Peyer's patch (tissue), 4 donors: ENCODE measurements around the gene LRRC51. TPM values are rescaled to one million over a fixed set of nuclear protein-coding genes. Genes with fewer than 3 reads are reported as not detected.

Source experiments
- DNase-seq, 3 donors: peaks; one replicate each; pipeline ENCODE4 v3.0.0-alpha.2; 2017 to 2019
- H3K27ac ChIP-seq, 4 donors: fragments of 200-600 bp; sonication (generic); one replicate each; pipeline ENCODE4 v1.5.1; 2016 to 2019
- H3K27me3 ChIP-seq, 2 donors: fragments of 200-600 bp; sonication (generic); one replicate each; pipeline ENCODE4 v1.5.1; 2019
- H3K36me3 ChIP-seq, 3 donors: fragments of 200-600 bp; sonication (generic); one replicate each; pipeline ENCODE4 v1.5.1; 2016 to 2019
- H3K4me1 ChIP-seq, 4 donors: fragments of 200-600 bp; sonication (generic); one replicate each; pipeline ENCODE4 v1.5.1; 2016 to 2019
- H3K4me3 ChIP-seq, 4 donors: fragments of 200-600 bp; sonication (generic); 1 replicate in 3 of 4; 2 replicates in 1 of 4; pipeline ENCODE4 v1.5.1; 2016 to 2019; ENCODE audit warnings: mild to moderate bottlenecking in 1 of 4
- H3K9me3 ChIP-seq, 4 donors: fragments of 200-600 bp; sonication (generic); one replicate each; pipeline ENCODE4 v1.5.1; 2016 to 2019; ENCODE audit warnings: mild to moderate bottlenecking in 1 of 4
- POLR2A ChIP-seq, 2 donors: fragments of 450-650 bp; IDR thresholded peaks; one replicate each; pipeline ENCODE4 v1.5.1; 2017; ENCODE audit warnings: antibody characterized with exemption in 2 of 2, mild to moderate bottlenecking in 2 of 2, moderate library complexity in 2 of 2
- total RNA-seq, 4 donors: library from RNA; depleted of rRNA; stranded (reverse); fragments of >200 nt; gene quantifications; one replicate each; pipeline ENCODE4 v1.1.0, GENCODE V29; 2016
- TF ChIP-seq, protein P1 (sequence below), 6 experiments: fragments of 450-650 bp in 4 of 6; fragments of 200-600 bp in 2 of 6; sonication (generic) in 1 of 6; IDR thresholded peaks; one replicate each; pipeline ENCODE4 v1.5.1; 2017 to 2019; ENCODE audit warnings: antibody characterized with exemption in 6 of 6, mild to moderate bottlenecking in 3 of 6, moderate library complexity in 1 of 6

The LRRC51 gene
- total RNA-seq, 4 donors from 2014 or later: 2.8 to 7.4 (median 6.0) TPM

DNA sequence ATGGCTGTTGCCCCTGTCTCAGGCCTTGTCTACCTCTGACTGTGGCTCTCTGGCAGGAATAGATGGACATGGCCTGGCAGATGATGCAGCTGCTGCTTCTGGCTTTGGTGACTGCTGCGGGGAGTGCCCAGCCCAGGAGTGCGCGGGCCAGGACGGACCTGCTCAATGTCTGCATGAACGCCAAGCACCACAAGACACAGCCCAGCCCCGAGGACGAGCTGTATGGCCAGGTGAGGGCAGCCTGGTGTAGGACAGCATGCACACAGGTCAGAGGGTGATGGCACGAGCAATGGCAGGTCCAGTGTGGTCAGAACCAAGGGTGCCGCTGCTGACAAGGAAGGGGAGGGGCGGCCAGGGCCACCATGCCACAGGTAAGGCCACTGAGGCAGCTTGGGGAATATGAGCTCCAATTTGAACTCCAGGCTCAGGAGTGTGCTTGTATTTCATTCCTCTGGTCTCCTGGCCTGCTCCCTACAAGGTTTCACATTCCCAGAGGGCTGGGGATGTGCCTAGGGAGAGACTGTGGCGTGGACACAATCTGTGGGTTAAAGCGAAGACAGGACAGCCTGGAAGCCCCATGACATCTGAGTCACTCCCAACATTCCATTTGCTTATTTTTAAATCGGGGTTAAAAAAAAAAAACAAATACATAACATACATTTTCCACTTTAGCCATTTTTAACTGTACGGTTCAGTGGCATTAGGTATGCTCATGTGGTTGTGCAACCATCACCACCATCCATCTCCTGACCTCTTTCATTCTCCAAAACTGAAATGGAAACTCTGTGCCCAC is 55.4 kb downstream of the LRRC51 start:
- TF ChIP-seq POLR2A (IDR thresholded peaks at IDR 0.05): no peak
- TF ChIP-seq, protein P1, sequence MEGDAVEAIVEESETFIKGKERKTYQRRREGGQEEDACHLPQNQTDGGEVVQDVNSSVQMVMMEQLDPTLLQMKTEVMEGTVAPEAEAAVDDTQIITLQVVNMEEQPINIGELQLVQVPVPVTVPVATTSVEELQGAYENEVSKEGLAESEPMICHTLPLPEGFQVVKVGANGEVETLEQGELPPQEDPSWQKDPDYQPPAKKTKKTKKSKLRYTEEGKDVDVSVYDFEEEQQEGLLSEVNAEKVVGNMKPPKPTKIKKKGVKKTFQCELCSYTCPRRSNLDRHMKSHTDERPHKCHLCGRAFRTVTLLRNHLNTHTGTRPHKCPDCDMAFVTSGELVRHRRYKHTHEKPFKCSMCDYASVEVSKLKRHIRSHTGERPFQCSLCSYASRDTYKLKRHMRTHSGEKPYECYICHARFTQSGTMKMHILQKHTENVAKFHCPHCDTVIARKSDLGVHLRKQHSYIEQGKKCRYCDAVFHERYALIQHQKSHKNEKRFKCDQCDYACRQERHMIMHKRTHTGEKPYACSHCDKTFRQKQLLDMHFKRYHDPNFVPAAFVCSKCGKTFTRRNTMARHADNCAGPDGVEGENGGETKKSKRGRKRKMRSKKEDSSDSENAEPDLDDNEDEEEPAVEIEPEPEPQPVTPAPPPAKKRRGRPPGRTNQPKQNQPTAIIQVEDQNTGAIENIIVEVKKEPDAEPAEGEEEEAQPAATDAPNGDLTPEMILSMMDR (IDR thresholded peaks at IDR 0.05): no peak
- Histone ChIP-seq H3K27me3 (no peaks in the 10 kb centered on the region), H3K36me3 (no peaks in the 10 kb centered on the region), H3K4me1 (no peaks in the 10 kb centered on the region), H3K9me3 (no peaks in the 10 kb centered on the region), H3K27ac (no peak overlapping the region), H3K4me3 (no peak overlapping the region)
- DNase-seq: no peak

DNA sequence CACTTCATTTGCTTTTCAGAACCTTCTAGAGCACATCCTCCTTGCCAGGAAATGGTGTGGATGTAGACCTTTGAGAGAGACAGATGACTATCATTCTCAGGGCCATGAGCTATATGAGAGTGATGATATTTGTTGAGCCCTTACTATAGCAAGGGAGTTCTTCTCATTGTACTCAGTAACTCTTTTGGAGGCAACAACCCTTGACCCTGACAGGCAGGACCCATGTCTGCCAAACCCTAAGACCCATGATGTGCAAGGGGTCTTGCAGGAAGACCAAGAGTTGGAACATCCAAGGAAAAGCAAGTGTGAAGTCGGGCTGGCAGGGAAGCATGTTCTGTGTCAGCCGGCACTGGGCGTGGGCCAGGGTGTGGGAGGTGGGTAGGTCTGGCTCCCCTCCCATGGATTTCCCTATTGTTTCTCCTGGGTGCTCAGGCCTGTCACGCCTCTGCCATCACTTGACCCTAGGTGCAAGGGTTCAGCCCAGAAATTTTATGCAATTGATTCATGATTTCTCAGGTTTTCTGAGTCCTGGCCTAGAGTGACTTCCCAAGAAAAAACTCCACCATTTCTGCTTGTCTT is 56.1 kb downstream of the LRRC51 start:
- H3K4me1 ChIP-seq: no peaks in the 10 kb centered on the region
- no peak overlapping the region for H3K27ac ChIP-seq
- no peaks in the 10 kb centered on the region for H3K36me3 ChIP-seq
- H3K9me3 ChIP-seq: no peaks in the 10 kb centered on the region
- DNase-seq: no peak
- no peaks in the 10 kb centered on the region for H3K27me3 ChIP-seq
- TF ChIP-seq, protein P1 (IDR thresholded peaks at IDR 0.05): no peak
- TF ChIP-seq POLR2A (IDR thresholded peaks at IDR 0.05): no peak
- no peak overlapping the region for H3K4me3 ChIP-seq

DNA sequence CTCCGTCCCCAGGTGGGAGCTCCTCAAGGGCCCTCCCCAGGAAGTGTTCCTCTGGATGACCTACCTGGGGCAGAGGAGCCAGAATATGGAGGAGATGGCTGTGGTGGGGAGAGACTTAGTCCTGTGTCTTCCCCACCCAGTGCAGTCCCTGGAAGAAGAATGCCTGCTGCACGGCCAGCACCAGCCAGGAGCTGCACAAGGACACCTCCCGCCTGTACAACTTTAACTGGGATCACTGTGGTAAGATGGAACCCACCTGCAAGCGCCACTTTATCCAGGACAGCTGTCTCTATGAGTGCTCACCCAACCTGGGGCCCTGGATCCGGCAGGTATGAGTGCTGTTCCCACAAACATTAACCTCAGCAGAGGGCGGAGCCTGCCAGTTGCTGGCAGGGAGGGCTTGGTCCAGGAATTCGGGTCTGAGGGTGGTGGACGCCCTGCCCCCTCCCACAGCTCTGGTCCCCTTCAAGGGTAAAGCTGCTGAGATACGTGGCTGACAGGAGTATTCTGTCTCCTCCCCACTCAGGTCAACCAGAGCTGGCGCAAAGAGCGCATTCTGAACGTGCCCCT is 58.3 kb downstream of the LRRC51 start:
- H3K4me1 ChIP-seq: no peaks in the 10 kb centered on the region
- no peaks in the 10 kb centered on the region for H3K27me3 ChIP-seq
- no peaks in the 10 kb centered on the region for H3K9me3 ChIP-seq
- no peak overlapping the region for H3K27ac ChIP-seq
- no peak for TF ChIP-seq POLR2A (IDR thresholded peaks at IDR 0.05)
- TF ChIP-seq, protein P1 (IDR thresholded peaks at IDR 0.05): no peak
- no peaks in the 10 kb centered on the region for H3K36me3 ChIP-seq
- no peak for DNase-seq
- no peak overlapping the region for H3K4me3 ChIP-seq

DNA sequence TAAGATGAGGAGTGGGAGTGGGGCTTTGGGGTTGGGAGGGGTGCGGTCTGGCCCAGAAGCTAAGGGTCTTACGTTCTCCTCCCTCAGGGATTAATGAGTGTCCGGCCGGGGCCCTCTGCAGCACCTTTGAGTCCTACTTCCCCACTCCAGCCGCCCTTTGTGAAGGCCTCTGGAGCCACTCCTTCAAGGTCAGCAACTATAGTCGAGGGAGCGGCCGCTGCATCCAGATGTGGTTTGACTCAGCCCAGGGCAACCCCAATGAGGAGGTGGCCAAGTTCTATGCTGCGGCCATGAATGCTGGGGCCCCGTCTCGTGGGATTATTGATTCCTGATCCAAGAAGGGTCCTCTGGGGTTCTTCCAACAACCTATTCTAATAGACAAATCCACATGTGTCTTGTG is 58.9 kb downstream of the LRRC51 start:
- H3K4me3 ChIP-seq: no peak overlapping the region
- no peaks in the 10 kb centered on the region for H3K9me3 ChIP-seq
- no peaks in the 10 kb centered on the region for H3K36me3 ChIP-seq
- no peaks in the 10 kb centered on the region for H3K27me3 ChIP-seq
- no peak for DNase-seq
- TF ChIP-seq, protein P1 (IDR thresholded peaks at IDR 0.05): no peak
- no peaks in the 10 kb centered on the region for H3K4me1 ChIP-seq
- no peak overlapping the region for H3K27ac ChIP-seq

DNA sequence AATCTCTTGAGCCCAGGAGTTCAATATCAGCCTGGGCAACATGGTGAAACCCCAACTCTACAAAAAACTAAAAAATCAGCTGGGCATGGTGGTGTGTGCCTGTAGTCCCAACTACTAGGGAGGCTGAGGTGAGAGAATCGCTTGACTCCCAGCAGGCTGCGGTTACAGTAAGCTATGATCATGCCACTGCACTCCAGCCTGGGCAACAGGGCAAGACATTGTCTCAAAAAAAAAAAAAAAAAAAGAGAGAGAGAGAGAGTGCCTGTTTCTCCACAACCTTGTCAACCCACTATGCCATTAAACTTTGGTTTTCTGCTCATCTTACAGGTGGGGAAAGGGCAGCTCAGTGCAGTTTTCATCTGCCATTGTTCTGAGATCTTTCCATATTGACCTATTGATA is 60.0 kb downstream of the LRRC51 start:
- TF ChIP-seq, protein P1 (IDR thresholded peaks at IDR 0.05): no peak
- no peak for TF ChIP-seq POLR2A (IDR thresholded peaks at IDR 0.05)

More for the DNA sequence above, 60.0 kb downstream of the LRRC51 start:
- no peaks in the 10 kb centered on the region for H3K36me3 ChIP-seq
- no peaks in the 10 kb centered on the region for H3K4me1 ChIP-seq
- no peaks in the 10 kb centered on the region for H3K9me3 ChIP-seq
- no peak overlapping the region for H3K27ac ChIP-seq
- no peak overlapping the region for H3K4me3 ChIP-seq
- no peak for DNase-seq
- H3K27me3 ChIP-seq: no peaks in the 10 kb centered on the region
